Muscle layer of duodenum (tissue), 2 donors: ENCODE results near the gene ARID1B.

Source experiments
- H3K27ac ChIP-seq: one replicate; pipeline ENCODE4 v1.7.0; 2013; ENCODE audit warnings: mild to moderate bottlenecking, low read length
- H3K27me3 ChIP-seq: one replicate; pipeline ENCODE4 v1.7.0; 2013; ENCODE audit warnings: low read depth, mild to moderate bottlenecking, control low read depth, low read length
- H3K36me3 ChIP-seq, 2 donors: one replicate each; pipeline ENCODE4 v1.7.0; 2013; ENCODE audit warnings: low read length in 2 of 2, control low read depth in 1 of 2, mild to moderate bottlenecking in 1 of 2; ENCODE audit not compliant: insufficient read depth in 2 of 2, control insufficient read depth in 1 of 2
- H3K4me1 ChIP-seq, 2 donors: one replicate each; pipeline ENCODE4 v1.7.0; 2013; ENCODE audit warnings: low read length in 2 of 2, mild to moderate bottlenecking in 2 of 2, control low read depth in 1 of 2, moderate library complexity in 1 of 2; ENCODE audit not compliant: insufficient read depth in 2 of 2, control insufficient read depth in 1 of 2
- H3K4me3 ChIP-seq, 2 donors: one replicate each; pipeline ENCODE4 v1.7.0; 2013; ENCODE audit warnings: low read length in 2 of 2, low read depth in 1 of 2, mild to moderate bottlenecking in 1 of 2
- H3K9me3 ChIP-seq, 2 donors: one replicate each; pipeline ENCODE4 v1.7.0; 2013; ENCODE audit warnings: low read length in 2 of 2, control low read depth in 1 of 2, mild to moderate bottlenecking in 1 of 2; ENCODE audit not compliant: control insufficient read depth in 1 of 2
- donor health status: healthy.

The ARID1B gene

GRCh38 chr6:157064502-157064901, 287.3 kb downstream of the ARID1B start:
- no peak overlapping the region for H3K27ac ChIP-seq
- H3K9me3 ChIP-seq = no peaks in the 10 kb centered on the region
- no peaks in the 10 kb centered on the region for H3K36me3 ChIP-seq
- H3K4me1 ChIP-seq = peaks cover 4 to 41% of the 10 kb centered on the region in 2 donors
- no peaks in the 10 kb centered on the region for H3K27me3 ChIP-seq
- H3K4me3 ChIP-seq = no peak overlapping the region

- Histone ChIP-seq H3K36me3 (no peaks in the 10 kb centered on the region), H3K27ac (no peak overlapping the region), H3K27me3 (no peaks in the 10 kb centered on the region), H3K9me3 (no peaks in the 10 kb centered on the region), H3K4me3 (no peak overlapping the region), H3K4me1 (peaks cover 0 to 38% of the 10 kb centered on the region in 2 donors)
These were observed 288.2 kb downstream of the ARID1B start for GRCh38 chr6:157065366-157065765.

DNA sequence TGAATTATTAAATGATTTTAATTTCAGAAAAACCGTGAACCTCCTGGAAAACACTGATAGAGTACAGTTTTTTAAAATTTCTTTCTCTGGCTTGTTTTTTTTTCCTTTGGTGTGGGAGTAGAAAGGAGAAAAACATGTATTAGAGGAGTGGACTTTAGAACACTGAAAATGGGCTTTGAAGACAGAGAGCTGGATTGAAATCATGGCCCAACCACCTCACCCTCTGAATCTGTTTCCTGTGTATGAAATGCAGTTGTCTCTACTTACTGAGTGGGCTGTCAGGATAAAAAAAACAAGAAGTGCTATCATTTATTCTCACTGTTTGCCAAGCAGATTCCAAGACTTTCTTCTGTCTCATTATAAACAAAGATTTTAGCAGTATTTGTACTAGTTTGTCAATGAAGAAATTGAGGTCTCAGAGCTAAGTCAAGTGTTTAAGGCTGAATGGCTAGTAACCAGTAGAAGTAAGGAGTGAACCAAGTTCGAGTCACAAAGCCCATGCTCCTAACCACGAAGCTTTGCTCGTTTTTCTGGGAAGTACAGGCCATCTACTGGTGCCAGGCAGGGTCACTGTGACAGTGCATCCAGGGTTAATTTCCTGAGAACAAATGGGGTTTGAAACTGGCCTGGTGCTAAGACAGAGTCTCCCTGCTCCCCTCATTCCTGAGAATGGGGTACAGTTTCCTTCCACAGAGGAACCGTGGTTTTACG, 289.8 kb downstream of the ARID1B start:
- no peak overlapping the region for H3K27ac ChIP-seq
- H3K4me1 ChIP-seq = peaks cover 6 to 46% of the 10 kb centered on the region in 2 donors
- no peaks in the 10 kb centered on the region for H3K27me3 ChIP-seq
- no peaks in the 10 kb centered on the region for H3K36me3 ChIP-seq
- no peaks in the 10 kb centered on the region for H3K9me3 ChIP-seq
- H3K4me3 ChIP-seq = no peak overlapping the region

DNA sequence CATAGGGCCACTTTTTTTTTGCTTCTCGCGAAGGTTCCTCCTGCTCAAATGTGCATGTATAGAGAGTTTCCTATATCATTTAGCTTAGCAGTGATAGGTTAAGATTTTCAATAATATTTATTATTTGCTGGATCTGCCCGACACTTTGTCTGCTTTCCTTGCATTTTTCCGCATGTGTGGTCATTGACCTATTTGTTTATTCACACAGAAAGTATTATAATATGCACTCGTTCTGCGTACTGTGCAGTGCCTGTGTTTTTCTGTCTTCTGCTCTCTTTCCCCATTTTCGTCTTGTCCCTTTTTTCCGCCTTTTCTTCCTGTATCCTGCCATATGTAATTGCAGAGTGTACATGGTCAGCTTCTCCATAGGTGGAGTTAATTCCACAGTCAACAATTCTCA, 290.3 kb downstream of the ARID1B start:
- Histone ChIP-seq H3K27ac (no peak overlapping the region), H3K4me3 (no peak overlapping the region), H3K36me3 (no peaks in the 10 kb centered on the region), H3K27me3 (no peaks in the 10 kb centered on the region), H3K9me3 (no peaks in the 10 kb centered on the region), H3K4me1 (peaks cover 6 to 46% of the 10 kb centered on the region in 2 donors)

DNA sequence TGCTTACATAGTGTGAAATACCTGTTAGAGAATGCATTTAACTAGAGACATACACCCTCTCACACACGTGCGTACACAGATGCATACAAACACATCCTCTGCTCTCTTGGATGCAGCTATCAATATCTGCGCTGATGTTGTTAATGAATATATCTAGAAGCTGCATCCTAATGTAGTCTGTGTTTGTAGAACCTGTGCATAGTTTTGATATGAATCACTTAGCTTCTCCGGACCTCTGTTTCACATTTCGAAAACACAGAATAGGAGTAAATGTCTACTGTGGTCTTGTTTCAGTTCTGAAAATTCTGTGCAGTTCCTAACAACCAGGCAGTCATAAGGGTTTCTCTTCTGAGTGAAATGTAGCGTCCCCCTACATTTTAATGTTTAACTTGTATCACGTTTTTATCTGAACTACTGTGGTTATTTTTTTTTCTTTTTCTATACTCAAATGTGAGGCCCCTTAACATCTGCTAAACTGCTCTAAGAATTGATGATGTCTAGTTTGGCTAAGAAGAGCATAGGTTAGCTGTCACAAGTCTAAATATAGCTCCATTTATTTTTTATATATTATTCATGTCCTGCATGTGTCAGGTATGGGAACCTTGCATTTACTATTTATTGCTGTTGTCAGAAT, 291.6 kb downstream of the ARID1B start:
- no peak overlapping the region for H3K4me3 ChIP-seq
- no peaks in the 10 kb centered on the region for H3K9me3 ChIP-seq
- H3K27me3 ChIP-seq = no peaks in the 10 kb centered on the region
- no peak overlapping the region for H3K27ac ChIP-seq
- peaks cover 6 to 46% of the 10 kb centered on the region in 2 donors for H3K4me1 ChIP-seq
- H3K36me3 ChIP-seq = no peaks in the 10 kb centered on the region

DNA sequence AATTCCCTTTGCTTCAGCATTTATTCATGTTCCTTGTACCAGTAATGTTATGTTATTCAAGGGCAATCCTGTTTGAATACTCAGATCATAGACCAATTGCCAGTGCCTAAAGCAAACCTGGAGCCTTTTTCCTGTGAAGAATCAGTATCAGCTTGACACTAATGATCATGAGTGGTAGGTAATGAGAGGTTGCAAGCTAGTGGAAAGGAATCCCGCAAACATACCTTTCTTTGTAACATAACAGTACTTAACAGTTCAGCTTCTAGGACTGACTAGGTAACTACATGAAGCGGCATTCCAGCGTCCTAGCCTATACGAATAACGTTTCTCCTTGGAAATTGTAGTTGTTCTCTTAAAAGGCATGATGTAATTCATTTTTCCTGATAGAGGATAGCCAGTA, 292.4 kb downstream of the ARID1B start:
- H3K4me1 ChIP-seq = peaks cover 6 to 44% of the 10 kb centered on the region in 2 donors
- H3K4me3 ChIP-seq = no peak overlapping the region
- no peaks in the 10 kb centered on the region for H3K27me3 ChIP-seq
- H3K36me3 ChIP-seq = no peaks in the 10 kb centered on the region
- no peaks in the 10 kb centered on the region for H3K9me3 ChIP-seq
- H3K27ac ChIP-seq = no peak overlapping the region

GRCh38 chr6:157070403-157071107, 293.4 kb downstream of the ARID1B start:
- H3K36me3 ChIP-seq = no peaks in the 10 kb centered on the region
- no peaks in the 10 kb centered on the region for H3K9me3 ChIP-seq
- H3K4me1 ChIP-seq = peaks cover 6 to 44% of the 10 kb centered on the region in 2 donors
- no peak overlapping the region for H3K4me3 ChIP-seq
- H3K27me3 ChIP-seq = no peaks in the 10 kb centered on the region
- H3K27ac ChIP-seq = no peak overlapping the region

GRCh38 chr6:157072128-157072527, 294.9 kb downstream of the ARID1B start:
- H3K4me1 ChIP-seq = peaks cover 6 to 45% of the 10 kb centered on the region in 2 donors
- H3K36me3 ChIP-seq = no peaks in the 10 kb centered on the region
- no peaks in the 10 kb centered on the region for H3K9me3 ChIP-seq
- no peak overlapping the region for H3K27ac ChIP-seq
- H3K27me3 ChIP-seq = no peaks in the 10 kb centered on the region
- H3K4me3 ChIP-seq = no peak overlapping the region

DNA sequence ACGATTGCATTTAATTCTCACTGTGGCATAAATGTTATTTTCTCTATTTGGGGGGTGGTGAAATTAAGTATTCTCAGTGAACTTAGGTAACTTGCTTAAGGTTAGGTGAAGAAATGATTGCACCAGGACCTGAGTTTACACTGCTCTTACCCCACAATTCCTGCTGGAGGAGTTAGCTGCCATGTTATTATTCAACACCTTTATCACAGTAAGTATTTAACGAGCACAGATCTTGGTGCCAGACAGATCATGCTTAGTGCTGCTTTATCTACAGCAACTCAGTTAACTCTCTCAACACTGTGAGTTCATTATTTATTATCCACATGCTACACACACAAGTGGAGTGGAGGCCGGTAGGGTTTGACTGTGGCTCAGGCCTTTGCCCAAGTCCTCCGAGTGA, 296.4 kb downstream of the ARID1B start:
- H3K36me3 ChIP-seq = no peaks in the 10 kb centered on the region
- peaks cover 6 to 33% of the 10 kb centered on the region in 2 donors for H3K4me1 ChIP-seq
- H3K27ac ChIP-seq = no peak overlapping the region
- no peaks in the 10 kb centered on the region for H3K27me3 ChIP-seq
- H3K4me3 ChIP-seq = no peak overlapping the region
- no peaks in the 10 kb centered on the region for H3K9me3 ChIP-seq

DNA sequence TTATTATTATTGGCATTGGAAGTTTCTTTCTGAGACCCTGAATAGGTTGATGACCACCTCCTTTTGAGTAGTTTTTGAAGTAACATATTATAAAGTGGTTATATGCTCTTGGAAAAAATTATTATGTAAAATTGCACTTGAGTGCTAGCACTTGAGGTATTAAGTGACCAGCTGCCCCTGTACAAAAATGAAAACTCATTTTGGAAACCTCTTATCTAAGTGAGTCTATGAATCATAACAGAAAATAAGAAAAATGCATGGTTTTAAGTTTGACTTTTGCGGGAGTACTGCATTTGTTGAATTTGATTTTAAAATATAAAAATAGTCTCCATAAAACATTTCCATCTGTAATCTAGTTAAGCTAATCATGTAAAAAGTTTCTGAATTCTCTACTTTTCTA, 297.8 kb downstream of the ARID1B start:
- Histone ChIP-seq H3K27me3 (no peaks in the 10 kb centered on the region), H3K4me1 (peaks cover 6 to 28% of the 10 kb centered on the region in 2 donors), H3K36me3 (no peaks in the 10 kb centered on the region), H3K27ac (no peak overlapping the region), H3K9me3 (no peaks in the 10 kb centered on the region), H3K4me3 (no peak overlapping the region)

DNA sequence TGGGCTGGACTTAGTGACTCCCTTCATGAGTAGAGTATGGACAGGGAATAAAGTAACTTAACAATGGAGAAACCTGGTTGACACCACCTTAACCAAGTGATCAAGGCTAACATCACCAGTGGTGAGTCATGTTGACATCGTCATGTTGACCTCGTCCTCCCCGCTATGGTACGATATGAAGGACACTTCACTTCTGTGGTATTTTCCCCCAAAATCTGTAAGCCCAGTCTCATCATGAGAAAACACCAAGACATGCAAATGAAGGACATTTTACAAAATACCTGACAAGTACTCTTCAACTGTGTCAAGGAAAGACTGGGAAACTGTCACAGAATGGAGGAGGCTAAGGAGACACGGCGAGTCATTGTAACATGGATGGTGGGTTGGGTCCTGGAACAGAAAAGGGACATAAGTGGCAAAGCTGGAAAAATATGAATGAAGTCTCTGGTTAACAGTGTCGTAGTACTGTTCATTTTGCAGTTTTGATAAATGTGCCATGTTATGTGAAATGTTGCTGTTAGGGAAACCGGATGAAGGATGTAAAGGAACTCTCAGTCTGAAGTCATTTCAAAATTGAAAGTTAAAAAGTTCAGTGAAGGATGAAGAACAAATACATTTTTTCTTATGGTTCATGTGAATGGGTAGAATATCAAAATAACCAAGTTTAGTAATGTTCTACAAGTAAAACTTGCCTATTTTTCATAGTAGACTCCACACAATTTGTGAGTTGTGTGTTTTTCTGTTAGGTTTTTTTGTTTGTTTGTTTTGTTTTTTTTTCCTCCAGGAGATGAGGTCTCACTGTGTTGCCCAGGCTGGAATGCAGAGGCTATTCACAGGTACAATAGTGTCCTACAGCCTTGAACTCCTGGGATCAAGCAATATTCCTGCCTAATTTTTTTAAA, 298.6 kb downstream of the ARID1B start:
- Histone ChIP-seq H3K4me3 (no peak overlapping the region), H3K4me1 (peaks cover 4 to 22% of the 10 kb centered on the region in 2 donors), H3K27ac (no peak overlapping the region)

More for the DNA sequence above, 298.6 kb downstream of the ARID1B start:
- Histone ChIP-seq H3K27me3 (no peaks in the 10 kb centered on the region), H3K36me3 (no peaks in the 10 kb centered on the region), H3K9me3 (no peaks in the 10 kb centered on the region)
